PC-3 (cell line): ENCODE results near the gene ELK4. TPM values are rescaled to one million over a fixed set of nuclear protein-coding genes. Genes with fewer than 3 reads are reported as not detected.

Source experiments
- ATAC-seq: fragments of 200-7000 bp; cut with Tn5 transposase; 2 replicates; pipeline ENCODE4 v1.9.1; 2020; ENCODE audit warnings: mild to moderate bottlenecking, moderate library complexity
- BruUV-seq: library from RNA; stranded (reverse); fragments of 400-500 nt; replicated peaks from 2 replicates; lab custom pipeline; 2021; lab: Mats Ljungman, UMichigan
- CTCF ChIA-PET: fragments of 300-600 bp; sonication (Branson Sonifier 250); formaldehyde crosslinking; loops from one replicate; lab custom pipeline; 2022; ENCODE audit warnings: antibody characterized with exemption; lab: Charles Lee
- POLR2A ChIA-PET: fragments of 300-600 bp; sonication (Branson Sonifier 250); formaldehyde crosslinking; loops from one replicate; lab custom pipeline; 2022; ENCODE audit warnings: antibody characterized with exemption; ENCODE audit not compliant: unreplicated experiment; lab: Charles Lee
- DNase-seq: peaks from one replicate; pipeline ENCODE4 v3.0.0-alpha.2; 2015
- H2AFZ ChIP-seq: fragments of 300-600 bp; sonication (generic); 2 replicates; pipeline ENCODE4 v1.6.0; 2016; ENCODE audit warnings: antibody characterized with exemption, low read length
- H3F3A ChIP-seq: fragments of 300-600 bp; sonication (generic); one replicate; pipeline ENCODE4 v1.6.0; 2017; ENCODE audit warnings: antibody characterized with exemption, low read length, control low read depth, mild to moderate bottlenecking; ENCODE audit not compliant: unreplicated experiment
- H3K27ac ChIP-seq: fragments of 300-600 bp; sonication (generic); 2 replicates; pipeline ENCODE4 v1.5.1; 2016; ENCODE audit warnings: mild to moderate bottlenecking, low read length
- H3K27me3 ChIP-seq: fragments of 300-600 bp; sonication (generic); 2 replicates; pipeline ENCODE4 v1.6.1; 2016; ENCODE audit warnings: low read length, mixed read lengths
- H3K36me3 ChIP-seq: fragments of 300-600 bp; sonication (generic); 2 replicates; pipeline ENCODE4 v1.6.1; 2016; ENCODE audit warnings: low read depth, mixed run types, low read length, mixed read lengths
- H3K4me1 ChIP-seq: fragments of 300-600 bp; sonication (generic); 2 replicates; pipeline ENCODE4 v1.5.1; 2016; ENCODE audit warnings: low read length; ENCODE audit not compliant: insufficient read depth
- H3K4me2 ChIP-seq: fragments of 300-600 bp; sonication (generic); 2 replicates; pipeline ENCODE4 v1.6.0; 2016; ENCODE audit warnings: low read length
- H3K4me3 ChIP-seq: fragments of 300-600 bp; sonication (generic); 2 replicates; pipeline ENCODE4 v1.5.1; 2016; ENCODE audit warnings: mild to moderate bottlenecking, low read length, mixed read lengths
- H3K79me2 ChIP-seq: fragments of 300-600 bp; sonication (generic); 2 replicates; pipeline ENCODE4 v1.6.1; 2017; ENCODE audit warnings: low read length, mixed read lengths
- H3K9ac ChIP-seq: fragments of 300-600 bp; sonication (generic); 2 replicates; pipeline ENCODE4 v1.6.0; 2016; ENCODE audit warnings: mild to moderate bottlenecking, low read length
- H3K9me2 ChIP-seq: fragments of 300-600 bp; sonication (generic); replicated peaks from 2 replicates; pipeline ENCODE4 v1.6.1; 2016; ENCODE audit warnings: mixed run types, low read length, mixed read lengths
- H3K9me3 ChIP-seq: fragments of 300-600 bp; sonication (generic); 2 replicates; pipeline ENCODE4 v1.6.1; 2016; ENCODE audit warnings: low read length, mixed read lengths
- H4K20me1 ChIP-seq: fragments of 300-600 bp; sonication (generic); 2 replicates; pipeline ENCODE4 v1.6.1; 2016; ENCODE audit warnings: low read length, mixed read lengths
- EZH2 ChIP-seq: fragments of 300-600 bp; sonication (generic); IDR thresholded peaks from one replicate; pipeline ENCODE4 v1.6.1; 2017; ENCODE audit warnings: antibody characterized with exemption, mild to moderate bottlenecking, low read length; ENCODE audit not compliant: unreplicated experiment
- EZH2phosphoT487 ChIP-seq: fragments of 300-600 bp; sonication (generic); IDR thresholded peaks from 2 replicates; pipeline ENCODE4 v1.6.1; 2018; ENCODE audit warnings: mild to moderate bottlenecking, antibody characterized with exemption, low read length, borderline replicate concordance
- intact Hi-C: fragments of 100-400 bp; cut with micrococcal nuclease; formaldehyde crosslinking; loops from 2 replicates; pipeline ENCODE4 v1.9.0; 2023
- total RNA-seq: library from RNA; depleted of rRNA; stranded (reverse); fragments of >200 nt; gene quantifications from 2 replicates; pipeline ENCODE4 v1.2.3, GENCODE V29; 2014
- TF ChIP-seq, protein P1 (sequence below): fragments of 300-600 bp; sonication (generic); conservative IDR thresholded peaks from 2 replicates; pipeline ENCODE4 v1.5.1; 2017; ENCODE audit warnings: antibody characterized with exemption, low read depth, mild to moderate bottlenecking, low read length

Gene ELK4
- total RNA-seq, 1 experiment from 2014 or later: 16.3 TPM

DNA sequence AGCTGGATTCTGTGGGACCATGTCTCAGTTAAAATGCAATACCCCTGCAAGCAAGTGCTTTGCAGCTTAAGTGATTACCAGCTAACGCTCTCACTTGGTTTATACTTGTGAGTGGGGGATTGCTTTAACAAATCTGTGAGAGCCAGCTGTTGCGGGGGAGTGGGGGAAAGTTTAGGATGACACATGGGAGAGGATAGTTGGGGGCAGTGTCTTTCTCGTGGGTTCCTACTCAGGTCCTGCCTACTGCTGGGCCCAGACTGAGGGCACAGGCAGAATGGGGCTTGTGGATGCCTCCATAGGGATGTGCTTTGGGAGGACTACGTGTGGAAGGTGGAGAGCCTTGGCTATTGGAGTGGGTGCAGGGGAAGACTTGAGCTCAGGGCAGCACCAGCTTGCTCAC, 60.1 kb downstream of the ELK4 start:
- peaks cover 10% of the 10 kb centered on the region; the same call in 1 of the 2 replicates for H3K27me3 ChIP-seq
- no peak overlapping the region for H3K4me2 ChIP-seq
- CTCF ChIA-PET: no interaction called here
- H3K9me2 ChIP-seq: no peaks in the 10 kb centered on the region
- H3K27ac ChIP-seq: no peak overlapping the region
- no peaks in the 10 kb centered on the region for H4K20me1 ChIP-seq
- no peaks in the 10 kb centered on the region for H3K9me3 ChIP-seq
- H3K4me3 ChIP-seq: no peak overlapping the region
- BruUV-seq: no TSS peak
- no peaks in the 10 kb centered on the region for H3K36me3 ChIP-seq
- TF ChIP-seq, protein P1, sequence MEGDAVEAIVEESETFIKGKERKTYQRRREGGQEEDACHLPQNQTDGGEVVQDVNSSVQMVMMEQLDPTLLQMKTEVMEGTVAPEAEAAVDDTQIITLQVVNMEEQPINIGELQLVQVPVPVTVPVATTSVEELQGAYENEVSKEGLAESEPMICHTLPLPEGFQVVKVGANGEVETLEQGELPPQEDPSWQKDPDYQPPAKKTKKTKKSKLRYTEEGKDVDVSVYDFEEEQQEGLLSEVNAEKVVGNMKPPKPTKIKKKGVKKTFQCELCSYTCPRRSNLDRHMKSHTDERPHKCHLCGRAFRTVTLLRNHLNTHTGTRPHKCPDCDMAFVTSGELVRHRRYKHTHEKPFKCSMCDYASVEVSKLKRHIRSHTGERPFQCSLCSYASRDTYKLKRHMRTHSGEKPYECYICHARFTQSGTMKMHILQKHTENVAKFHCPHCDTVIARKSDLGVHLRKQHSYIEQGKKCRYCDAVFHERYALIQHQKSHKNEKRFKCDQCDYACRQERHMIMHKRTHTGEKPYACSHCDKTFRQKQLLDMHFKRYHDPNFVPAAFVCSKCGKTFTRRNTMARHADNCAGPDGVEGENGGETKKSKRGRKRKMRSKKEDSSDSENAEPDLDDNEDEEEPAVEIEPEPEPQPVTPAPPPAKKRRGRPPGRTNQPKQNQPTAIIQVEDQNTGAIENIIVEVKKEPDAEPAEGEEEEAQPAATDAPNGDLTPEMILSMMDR: no peak
- TF ChIP-seq EZH2phosphoT487: no peak
- no peak for TF ChIP-seq EZH2
- no peaks in the 10 kb centered on the region for H3K79me2 ChIP-seq
- H3F3A ChIP-seq: no peaks in the 10 kb centered on the region
- peaks cover 5% of the 10 kb centered on the region; the same call in 1 of the 2 replicates for H3K4me1 ChIP-seq
- POLR2A ChIA-PET: interaction anchor here (0.5 kb wide), 1 partner anchor 15 kb away, joined by 3 read pairs; no protein-coding TSS in a partner anchor
- no peak overlapping the region for H2AFZ ChIP-seq
- DNase-seq: no peak
- H3K9ac ChIP-seq: no peak overlapping the region
- no peak for ATAC-seq
- intact Hi-C loops: no loop called here

DNA sequence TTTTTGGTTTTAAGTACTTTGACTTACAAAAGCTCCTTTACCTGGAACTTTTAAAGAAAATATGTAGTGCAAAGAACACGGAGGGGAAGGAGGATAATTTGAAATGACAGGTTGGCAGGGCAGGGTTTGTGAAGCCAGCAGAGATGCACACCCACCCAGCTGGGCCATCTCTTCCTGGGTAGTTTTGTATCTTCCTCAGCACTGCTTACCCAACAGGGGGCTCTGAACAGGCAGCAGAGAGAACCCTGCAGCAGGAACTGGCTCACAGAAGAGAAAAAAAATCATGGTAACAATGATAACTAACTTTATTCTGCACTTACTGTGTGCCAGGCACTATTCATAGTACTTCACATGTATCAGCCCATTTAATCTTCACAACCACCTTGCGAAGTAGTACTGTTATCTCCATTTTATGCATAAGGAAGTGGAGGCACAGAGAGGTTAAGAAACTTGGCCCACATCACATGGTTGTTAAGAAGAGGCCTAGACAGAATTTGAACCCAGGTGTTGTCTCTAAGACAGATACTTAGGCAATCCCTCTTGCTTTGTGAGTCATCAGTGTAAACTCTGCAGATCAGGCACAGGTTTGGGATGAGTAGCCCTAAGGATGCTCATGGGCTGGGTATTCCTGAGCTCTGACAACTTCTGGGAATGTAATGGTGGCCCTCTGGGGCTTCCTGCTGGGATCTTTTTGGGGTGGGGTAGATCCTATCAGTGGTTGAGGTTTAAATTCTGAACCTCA, 60.8 kb downstream of the ELK4 start:
- no peaks in the 10 kb centered on the region for H3K9me2 ChIP-seq
- H4K20me1 ChIP-seq: no peaks in the 10 kb centered on the region
- H3K9ac ChIP-seq: no peak overlapping the region
- H3K4me2 ChIP-seq: no peak overlapping the region
- intact Hi-C loops: no loop called here
- H3K9me3 ChIP-seq: no peaks in the 10 kb centered on the region
- no peak overlapping the region for H3K4me3 ChIP-seq
- no peak overlapping the region for H3K27ac ChIP-seq
- peaks cover 10% of the 10 kb centered on the region; the same call in 1 of the 2 replicates for H3K27me3 ChIP-seq
- no peaks in the 10 kb centered on the region for H3F3A ChIP-seq
- BruUV-seq: no TSS peak
- ATAC-seq: peak; percentile 47
- CTCF ChIA-PET: interaction anchor here (0.8 kb wide), 1 partner anchor 17 kb away, joined by 7 read pairs; no protein-coding TSS in a partner anchor
- TF ChIP-seq, protein P1: no peak
- no peak for TF ChIP-seq EZH2phosphoT487
- H3K36me3 ChIP-seq: no peaks in the 10 kb centered on the region
- POLR2A ChIA-PET: no interaction called here
- no peaks in the 10 kb centered on the region for H3K79me2 ChIP-seq
- H3K4me1 ChIP-seq: peaks cover 5% of the 10 kb centered on the region; the same call in 1 of the 2 replicates
- peak; percentile 50 for DNase-seq
- H2AFZ ChIP-seq: no peak overlapping the region

DNA sequence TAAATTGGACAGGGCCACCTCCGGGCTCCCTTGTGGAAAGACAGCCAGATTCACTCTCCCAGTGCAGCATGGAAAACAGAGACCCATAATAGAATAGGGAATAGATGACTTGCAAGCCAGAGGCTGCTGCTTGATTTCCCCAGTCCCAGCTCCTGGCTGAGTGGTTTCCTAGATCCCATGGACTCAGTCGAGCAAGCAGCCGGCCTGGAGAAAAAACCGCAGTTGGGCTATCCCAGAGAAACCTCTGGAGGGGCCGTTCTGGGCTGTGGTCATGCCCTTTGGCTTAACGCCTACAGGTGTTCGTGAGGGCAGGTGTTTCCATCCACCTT, 61.7 kb downstream of the ELK4 start:
- BruUV-seq: no TSS peak
- no peak for ATAC-seq
- DNase-seq: no peak
- H4K20me1 ChIP-seq: no peaks in the 10 kb centered on the region
- H3K27me3 ChIP-seq: peaks cover 10% of the 10 kb centered on the region; the same call in 1 of the 2 replicates
- no peaks in the 10 kb centered on the region for H3K36me3 ChIP-seq
- intact Hi-C loops: no loop called here
- H3K27ac ChIP-seq: no peak overlapping the region
- H3K9me3 ChIP-seq: no peaks in the 10 kb centered on the region
- no peak overlapping the region for H3K4me3 ChIP-seq
- H3K4me1 ChIP-seq: peaks cover 5% of the 10 kb centered on the region; the same call in 1 of the 2 replicates
- ChIA-PET POLR2A (no interaction called here), CTCF (interaction anchor here (0.8 kb wide), 1 partner anchor 18 kb away, joined by 7 read pairs; no protein-coding TSS in a partner anchor)
- no peak for TF ChIP-seq EZH2
- TF ChIP-seq, protein P1: no peak
- H2AFZ ChIP-seq: no peak overlapping the region
- H3K9ac ChIP-seq: no peak overlapping the region
- H3K79me2 ChIP-seq: no peaks in the 10 kb centered on the region
- no peak overlapping the region for H3K4me2 ChIP-seq
- H3K9me2 ChIP-seq: no peaks in the 10 kb centered on the region
- H3F3A ChIP-seq: no peaks in the 10 kb centered on the region
